ENCODE results near the gene CEACAM4.

GRCh38 chr19:41599175-41599966, 27.5 kb downstream of the CEACAM4 start:
- TF ChIP-seq, protein P1, sequence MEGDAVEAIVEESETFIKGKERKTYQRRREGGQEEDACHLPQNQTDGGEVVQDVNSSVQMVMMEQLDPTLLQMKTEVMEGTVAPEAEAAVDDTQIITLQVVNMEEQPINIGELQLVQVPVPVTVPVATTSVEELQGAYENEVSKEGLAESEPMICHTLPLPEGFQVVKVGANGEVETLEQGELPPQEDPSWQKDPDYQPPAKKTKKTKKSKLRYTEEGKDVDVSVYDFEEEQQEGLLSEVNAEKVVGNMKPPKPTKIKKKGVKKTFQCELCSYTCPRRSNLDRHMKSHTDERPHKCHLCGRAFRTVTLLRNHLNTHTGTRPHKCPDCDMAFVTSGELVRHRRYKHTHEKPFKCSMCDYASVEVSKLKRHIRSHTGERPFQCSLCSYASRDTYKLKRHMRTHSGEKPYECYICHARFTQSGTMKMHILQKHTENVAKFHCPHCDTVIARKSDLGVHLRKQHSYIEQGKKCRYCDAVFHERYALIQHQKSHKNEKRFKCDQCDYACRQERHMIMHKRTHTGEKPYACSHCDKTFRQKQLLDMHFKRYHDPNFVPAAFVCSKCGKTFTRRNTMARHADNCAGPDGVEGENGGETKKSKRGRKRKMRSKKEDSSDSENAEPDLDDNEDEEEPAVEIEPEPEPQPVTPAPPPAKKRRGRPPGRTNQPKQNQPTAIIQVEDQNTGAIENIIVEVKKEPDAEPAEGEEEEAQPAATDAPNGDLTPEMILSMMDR (IDR thresholded peaks at IDR 0.05; ENCODE audit: poor library complexity): no peak
- TF ChIP-seq EZH2phosphoT487 (IDR thresholded peaks at IDR 0.05; ENCODE audit: low read depth, severe bottlenecking, unreplicated experiment) (no peak), EZH2 (IDR thresholded peaks at IDR 0.05; ENCODE audit: borderline replicate concordance) (no peak)

All from hepatocyte (in vitro differentiated cells).